ENCODE results near the gene JARID2.

DNA sequence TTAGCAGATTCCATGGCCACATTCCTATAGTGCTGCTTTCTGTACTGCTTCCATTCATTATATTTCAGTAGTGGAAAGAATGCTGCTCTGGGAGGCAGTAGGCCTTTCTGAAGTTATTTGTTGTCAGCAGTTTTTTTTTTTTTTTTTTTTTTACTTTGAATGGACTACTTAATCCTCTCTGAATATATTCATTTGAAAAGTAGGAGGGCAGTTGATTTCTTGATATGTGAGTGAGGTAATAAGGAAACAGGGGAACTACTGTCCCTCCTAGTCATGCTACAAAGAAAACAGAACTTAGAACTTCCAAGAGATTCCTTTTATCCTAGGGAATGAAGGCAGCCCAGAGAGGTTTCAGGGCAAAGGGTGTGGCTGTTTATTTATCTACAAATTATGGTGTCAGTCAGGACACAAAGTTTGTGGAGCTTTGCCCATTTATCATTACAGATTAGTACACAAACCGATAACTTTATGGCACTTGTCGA lies 155.9 kb downstream of the JARID2 start:
- no peak for TF ChIP-seq SPI1 (IDR thresholded peaks at IDR 0.05; ENCODE audit: low read depth, low read length)
- no peak for TF ChIP-seq POLR2A (IDR thresholded peaks at IDR 0.05; ENCODE audit: low read depth, low read length)
